DMS 273 treated with DMSO at 0.1 percent for 48 hours (cell line): ENCODE results near the gene GRM1.

Experiments used
- DNase-seq: peaks from one replicate; lab custom pipeline; 2025; lab: John Stamatoyannopoulos, UW

Gene GRM1

DNA sequence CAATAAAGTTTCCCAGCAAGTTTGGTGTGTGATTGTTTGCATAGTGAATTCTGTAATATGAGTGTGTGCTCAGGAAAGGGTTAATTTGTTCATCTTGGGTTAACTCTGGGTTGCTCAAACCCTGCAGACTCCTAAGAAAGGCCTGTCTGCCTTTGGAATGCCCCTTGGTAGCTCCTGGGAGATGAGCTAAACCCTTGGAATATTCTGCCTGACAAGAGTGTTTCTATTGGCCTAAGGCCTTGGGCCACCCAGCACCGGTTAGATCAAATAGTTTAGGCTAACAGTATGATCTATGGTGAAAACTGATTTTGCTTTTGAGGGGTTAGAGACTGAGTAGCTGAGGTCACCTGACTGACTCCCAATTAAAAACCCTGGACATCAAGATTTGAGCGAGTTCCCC, 248.3 kb downstream of the GRM1 start:
- DNase-seq = no peak

DNA sequence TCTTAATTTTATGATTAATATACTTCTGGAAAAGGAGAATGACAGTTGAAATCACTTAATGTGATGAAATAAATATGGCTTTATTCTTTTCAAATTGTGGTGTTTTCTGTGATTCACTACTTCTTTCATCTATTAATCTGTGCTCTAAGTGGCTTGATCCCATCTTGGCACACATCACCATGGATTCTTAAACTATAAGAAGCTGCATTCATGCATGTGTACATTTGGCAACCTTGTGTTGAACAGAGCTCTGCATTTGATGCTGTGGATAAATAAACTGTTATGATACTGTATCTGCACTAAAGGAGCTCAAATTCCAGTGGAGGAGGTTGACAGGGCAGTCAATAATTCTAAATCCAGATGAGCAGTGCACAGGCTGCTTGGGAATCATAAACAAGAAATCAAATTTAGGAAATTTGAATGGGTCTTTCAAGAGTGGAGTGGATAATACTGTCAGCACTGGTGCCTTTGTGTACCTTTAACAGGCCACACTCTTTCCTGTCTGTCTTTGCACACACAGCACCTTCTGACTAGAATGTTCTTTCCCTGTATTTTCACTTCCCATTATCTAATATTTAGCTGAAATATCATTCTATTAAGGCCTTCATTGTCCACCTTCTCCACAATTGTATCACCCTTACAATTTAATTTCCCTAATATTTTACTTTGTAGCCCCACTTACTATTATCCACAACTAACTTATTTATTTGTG, 252.9 kb downstream of the GRM1 start:
- DNase-seq = no peak

DNA sequence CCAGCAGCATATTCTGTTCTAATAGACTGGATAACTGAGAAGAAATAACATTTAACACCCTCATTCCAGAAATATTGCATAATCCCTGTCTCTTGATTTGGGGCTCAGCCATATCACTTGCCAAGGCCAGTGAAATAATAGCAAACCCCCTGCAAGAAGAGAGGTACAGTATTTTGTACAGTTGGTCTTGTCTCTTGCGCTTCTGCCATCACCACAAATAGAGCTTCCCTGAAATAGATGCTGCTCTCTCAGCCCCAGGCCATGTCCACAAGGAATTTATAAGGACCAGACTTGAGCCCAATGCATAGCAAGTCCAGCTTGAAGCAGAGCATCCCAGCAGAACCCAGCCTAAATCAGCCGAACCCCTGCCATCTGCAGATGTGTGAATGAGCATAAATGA, 254.0 kb downstream of the GRM1 start:
- no peak for DNase-seq

DNA sequence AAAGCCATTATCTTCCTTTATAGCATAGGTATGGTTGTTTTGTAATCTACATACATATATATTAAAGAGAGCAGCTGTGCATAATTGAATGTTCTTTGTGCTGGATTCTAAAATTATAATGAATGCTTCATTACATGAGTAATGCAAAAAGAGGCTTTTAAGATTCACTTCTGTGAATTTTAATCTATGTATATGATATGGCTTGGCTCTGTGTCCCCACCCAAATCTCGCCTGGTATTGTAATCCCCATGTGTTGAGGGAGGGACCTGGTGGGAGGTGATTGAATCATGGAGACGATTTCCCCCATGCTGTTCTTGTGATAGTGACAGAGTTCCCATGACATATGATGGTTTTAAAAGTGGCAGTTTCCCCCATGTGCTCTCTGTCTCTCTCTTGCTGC, 255.4 kb downstream of the GRM1 start:
- DNase-seq = no peak

DNA sequence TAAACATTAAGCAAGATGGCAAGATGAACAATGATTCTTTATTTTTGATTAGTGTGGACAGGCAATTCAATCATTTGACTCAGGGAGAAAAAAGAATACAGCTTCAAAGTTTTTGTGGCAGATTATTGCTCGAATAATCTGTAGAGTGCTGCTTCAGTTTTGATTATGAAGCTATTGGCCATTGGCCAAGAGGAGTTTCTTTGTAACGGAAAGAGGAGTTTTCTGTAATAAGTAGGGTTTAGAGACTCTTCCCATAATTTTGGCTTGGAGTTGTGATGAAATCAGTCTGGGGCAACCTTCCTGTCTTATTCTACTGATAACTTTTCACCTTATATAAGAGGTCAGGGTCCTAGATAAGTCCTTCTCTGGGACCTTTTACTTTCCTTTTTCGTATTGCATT, 258.1 kb downstream of the GRM1 start:
- DNase-seq = no peak

DNA sequence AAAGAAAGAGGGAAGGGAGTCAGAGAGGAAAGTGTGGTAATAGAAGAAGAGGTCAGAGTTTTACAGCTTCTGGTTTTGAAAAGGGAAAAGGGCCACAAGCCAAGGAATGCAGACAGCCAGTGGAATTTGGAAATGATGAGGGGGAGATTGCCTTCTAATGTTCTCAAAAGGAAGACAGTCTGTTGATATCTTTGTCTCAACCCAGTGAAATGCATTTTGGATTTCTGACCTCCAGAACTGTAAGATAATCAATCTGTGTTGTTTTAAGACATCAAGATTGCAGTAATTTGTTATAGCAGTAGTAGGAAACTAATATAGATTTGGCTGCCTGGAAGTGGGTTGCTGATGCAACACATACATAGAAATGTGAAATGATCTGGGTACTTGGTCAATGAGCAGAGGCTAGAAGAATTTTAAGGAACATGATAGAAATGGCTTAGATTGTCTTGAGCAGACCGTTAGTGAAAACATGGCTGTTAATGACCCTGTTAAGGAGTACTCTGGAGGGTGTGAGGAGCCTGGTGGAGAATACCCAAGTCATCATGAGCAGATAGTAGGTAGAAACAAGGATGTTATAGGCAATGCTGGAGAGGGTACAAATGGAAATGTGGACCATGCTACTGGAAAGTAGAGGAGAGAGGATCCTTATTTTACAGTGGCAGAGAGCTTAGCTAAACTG, 259.0 kb downstream of the GRM1 start:
- no peak for DNase-seq

DNA sequence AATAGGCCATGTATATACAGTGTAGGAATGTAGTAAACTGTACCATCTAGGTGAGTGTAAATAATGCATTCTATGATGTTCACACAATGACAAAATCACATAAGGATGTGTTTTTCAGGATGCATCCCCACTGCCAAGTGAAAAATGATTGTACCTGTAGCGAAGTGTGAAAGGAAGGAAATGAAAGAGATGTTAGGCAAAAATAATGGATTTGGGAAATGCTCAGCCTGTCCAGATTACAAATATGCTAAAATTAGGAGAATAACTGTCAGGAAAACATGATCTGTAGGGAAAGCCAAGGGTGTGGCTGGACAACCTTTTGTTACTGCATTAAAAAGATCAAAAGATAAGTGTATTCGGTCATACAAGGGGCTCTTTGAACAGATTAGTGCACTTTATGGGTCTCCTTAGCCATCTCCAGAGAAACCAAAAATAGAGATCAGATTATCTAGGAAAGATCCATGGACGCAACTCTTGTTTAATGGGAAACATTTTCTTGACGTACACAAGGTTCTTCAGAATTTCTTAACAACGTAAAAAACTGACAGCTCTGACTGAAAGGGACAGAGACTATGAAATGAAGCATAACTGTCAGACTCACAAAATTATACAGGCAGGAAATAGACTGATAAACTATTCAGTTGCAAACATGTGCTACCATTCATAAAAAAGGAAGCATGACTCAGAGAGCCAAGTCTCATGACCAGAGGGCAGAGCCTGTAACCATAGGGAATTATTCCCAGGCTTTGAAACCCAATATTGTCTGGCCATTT, 261.1 kb downstream of the GRM1 start:
- DNase-seq = no peak

DNA sequence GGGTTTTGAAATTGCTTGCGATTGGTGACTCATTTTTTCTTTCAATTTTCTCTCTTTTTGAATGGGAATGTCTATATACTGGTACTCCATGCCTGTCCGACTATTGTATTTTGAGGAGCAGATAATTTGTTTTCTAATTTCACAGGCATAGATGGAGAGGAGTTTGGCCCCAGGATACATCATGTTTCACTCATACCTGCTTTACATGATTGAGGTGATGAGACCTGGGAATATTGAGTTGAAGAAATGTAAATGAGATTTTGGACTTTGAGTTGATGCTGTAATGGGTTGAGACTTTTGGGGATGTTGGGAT, 261.7 kb downstream of the GRM1 start:
- no peak for DNase-seq

DNA sequence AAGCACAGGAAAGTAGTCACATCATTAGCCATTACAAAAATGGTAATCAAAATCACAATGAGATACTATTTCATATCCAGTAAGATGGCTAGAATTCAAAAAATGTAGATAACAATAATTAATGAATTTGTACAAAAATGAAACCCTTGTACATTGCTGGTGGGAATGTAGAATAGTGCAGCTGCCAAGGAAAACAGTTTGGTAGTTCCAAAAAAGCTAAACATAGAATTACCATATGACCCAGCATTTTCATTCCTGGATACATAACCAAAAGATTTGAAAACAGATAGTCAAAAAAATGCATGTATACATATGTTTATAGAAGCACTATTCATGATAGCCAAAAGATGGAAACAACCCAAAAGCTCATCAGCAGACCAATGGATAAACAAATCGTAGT, 263.6 kb downstream of the GRM1 start:
- no peak for DNase-seq

DNA sequence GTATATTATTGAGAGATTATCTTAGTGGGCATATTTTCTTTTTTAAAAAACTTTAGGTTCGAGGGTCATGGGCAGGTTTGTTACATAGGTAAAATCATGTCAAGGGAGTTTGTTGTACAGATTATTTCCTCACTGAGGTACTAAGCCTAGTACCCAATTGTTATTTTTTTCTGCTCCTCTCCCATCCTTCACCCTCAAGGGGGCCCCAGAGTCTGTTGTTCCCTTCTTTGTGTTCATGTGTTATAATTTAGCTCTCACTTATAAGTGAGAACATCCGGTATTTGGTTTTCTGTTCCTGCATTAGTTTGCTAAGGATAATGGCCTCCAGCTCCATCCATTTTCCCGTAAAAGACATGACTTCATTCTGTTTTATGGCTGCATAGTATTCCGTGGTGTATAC, 266.8 kb downstream of the GRM1 start:
- no peak for DNase-seq

DNA sequence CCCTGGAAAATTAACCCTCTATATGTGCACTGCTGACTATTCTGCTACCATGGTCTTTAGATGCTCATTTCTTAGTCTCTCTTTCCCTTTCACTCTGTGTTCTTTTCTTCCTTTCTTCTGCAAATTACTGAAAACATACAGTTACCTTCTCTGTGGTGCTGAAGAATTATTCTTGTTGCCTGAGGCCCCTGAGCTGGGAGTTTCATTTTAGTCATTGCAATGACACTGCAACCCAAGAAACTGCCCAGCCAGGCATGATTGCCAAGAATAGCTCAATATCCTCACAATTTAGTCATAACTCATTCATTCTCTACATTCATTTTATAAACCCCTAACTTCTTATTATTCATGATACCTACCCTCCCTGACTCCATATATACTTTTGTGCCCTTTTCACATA, 269.0 kb downstream of the GRM1 start:
- no peak for DNase-seq

DNA sequence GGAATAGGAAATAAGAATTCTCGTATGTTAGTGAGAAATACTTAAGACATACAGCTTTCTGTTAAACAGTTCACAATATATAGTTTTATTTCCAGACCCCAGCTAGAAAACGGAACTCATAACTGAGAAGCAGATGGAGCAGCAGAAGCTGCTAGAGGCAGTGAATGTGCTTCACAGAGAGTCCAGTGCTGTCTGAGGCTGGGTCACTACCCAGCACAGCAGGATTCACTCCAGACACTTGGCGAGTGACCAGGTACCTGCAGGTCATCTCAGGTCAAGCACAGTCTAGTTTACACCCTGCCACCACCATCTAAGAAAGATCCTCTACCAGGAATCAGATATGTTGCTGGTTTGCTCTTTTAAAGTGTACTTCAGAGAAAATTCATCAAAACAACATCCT, 271.7 kb downstream of the GRM1 start:
- no peak for DNase-seq

DNA sequence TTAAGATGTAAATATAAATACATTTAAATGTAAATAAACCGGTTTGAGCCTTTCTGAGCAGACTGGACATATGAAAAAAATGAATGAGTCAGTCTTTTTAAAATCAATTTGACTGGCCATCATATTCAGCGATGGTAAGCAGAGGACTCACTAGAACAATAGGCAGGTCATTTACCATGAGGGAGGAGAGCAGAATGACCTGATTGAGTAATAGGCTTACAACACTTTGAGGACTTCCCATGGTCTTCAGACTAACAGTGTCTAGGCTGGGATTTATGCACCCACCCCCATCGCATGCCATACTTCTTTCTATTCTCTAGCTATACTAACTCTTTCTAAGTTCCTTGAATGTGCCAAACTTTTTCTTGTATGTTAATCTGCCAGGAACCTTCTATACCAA, 272.9 kb downstream of the GRM1 start:
- no peak for DNase-seq

DNA sequence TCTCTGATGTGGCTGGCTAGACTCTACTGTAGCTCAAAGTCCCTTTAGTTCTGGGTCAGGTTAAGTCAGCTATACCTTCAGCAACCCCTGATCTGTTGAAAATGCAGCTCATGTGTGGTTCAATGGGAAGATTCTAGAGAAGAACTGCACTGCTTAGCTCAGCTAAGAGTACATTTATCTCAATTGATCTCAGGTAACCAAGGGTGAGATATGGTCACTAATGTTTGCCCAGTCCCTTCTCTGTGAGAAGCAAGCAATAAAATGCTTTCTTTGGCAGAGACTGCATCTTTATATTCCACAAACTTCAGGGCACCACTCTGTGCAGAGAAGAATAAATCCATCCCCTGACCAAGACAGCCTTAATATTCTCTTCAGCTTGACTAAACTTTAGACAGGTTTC, 274.1 kb downstream of the GRM1 start:
- DNase-seq = no peak

DNA sequence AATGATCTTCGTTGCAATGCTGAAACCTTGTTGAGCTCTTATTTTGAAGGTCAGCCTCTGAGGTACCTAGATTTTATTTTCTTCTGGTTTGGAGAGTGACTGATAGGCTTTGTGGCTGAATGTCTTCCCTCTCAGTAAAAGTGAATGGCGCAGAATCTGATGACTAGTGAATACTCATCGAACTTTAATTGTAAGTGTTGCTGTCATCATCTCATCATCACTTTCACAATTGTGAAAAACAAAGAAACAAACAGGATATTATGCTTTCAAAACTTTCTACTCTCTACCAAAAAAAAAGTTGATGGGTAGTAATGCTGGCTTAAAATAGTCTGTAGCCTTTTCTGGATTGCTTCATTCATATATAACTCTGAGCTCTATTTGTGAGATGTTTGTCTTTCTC, 275.3 kb downstream of the GRM1 start:
- no peak for DNase-seq

DNA sequence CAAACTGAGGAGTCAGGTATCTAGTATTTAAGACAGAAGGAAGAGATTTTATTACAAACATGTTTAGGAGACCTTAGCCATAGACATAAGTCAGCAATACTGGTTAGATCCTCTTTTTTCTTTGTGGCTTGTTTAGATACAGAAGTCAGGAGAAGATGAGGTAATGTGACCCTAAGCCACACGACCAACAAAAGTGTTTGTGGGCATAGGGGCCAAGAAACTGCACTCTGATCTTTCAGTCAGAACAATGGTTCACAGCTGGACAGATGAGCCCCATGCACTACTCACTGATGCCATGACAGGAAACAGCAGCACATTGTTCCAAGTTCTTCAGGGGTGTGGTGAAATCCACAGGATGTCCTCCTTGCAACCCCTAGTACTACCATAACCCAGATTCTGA, 276.2 kb downstream of the GRM1 start:
- no peak for DNase-seq

DNA sequence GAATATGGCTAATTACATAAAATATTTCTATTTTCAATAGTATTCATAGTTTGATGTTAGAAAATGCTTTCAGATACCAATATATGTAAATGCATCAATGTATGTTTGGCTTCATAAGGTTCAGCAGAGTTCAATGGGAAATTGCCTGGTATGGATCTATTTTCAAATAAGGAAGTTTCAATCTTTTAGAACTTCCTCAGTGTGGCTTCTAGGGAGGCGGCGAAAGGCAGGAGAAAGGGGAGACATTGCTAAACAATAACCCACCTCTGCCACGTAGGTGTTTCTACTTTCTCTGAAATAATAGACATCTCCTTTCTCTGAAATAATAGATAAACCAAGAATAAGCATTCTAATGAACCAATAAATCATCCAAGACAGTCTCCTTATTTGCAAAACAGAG, 277.1 kb downstream of the GRM1 start:
- no peak for DNase-seq

DNA sequence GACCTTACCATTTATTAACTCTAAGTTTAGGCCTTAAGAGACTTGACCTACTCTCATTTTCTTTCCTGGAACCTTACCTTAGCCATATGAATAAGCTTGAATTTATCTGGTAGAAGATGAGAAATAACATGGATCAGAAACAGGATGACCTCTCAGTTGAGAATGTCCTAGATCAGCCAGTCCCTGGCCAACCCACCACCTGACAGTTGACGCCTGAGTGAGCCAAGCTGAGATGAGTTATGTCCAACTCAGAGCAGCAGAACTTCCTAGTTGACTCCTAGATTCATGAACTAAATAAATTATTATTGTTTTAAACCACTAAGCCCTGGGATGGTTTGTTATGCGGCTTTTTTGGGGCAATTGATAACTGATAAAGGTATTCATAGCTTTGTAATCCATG, 281.8 kb downstream of the GRM1 start:
- no peak for DNase-seq

DNA sequence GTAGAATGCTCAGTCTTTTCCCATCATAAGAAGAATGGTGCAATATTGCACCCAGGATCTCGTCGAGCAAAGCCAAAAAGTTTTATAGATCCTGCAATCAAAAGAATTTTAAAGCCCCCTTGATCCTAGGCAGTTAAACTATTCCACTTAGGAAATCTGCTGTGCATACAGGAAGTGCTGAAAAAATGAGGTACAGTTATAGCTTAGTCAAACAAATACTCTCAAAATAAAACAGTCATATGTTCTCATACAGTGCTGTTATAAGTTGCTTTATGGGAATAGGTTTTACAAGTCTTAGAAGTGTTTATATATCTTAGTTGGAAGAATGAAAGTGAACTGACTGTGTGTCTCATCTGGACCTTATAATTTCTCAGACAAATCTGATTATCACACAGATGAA, 282.2 kb downstream of the GRM1 start:
- no peak for DNase-seq

DNA sequence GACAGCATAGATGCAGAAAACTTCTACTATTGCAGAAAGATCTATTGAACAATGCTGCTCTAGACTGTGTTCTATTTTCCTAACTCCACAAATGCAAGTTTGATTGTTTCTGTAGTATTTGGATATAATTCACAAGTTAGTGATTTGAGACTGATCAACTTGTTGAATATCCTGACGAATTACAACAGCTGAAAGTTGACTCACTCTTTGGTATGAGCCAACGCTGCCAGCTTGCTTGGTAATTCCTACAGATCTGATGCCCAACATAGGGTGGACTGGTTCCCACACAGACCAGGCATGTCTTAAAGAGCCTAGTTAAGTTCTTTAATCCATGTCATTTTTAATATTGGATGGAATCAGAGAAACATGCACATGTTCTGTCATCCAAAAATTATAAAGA, 283.7 kb downstream of the GRM1 start:
- DNase-seq = no peak

DNA sequence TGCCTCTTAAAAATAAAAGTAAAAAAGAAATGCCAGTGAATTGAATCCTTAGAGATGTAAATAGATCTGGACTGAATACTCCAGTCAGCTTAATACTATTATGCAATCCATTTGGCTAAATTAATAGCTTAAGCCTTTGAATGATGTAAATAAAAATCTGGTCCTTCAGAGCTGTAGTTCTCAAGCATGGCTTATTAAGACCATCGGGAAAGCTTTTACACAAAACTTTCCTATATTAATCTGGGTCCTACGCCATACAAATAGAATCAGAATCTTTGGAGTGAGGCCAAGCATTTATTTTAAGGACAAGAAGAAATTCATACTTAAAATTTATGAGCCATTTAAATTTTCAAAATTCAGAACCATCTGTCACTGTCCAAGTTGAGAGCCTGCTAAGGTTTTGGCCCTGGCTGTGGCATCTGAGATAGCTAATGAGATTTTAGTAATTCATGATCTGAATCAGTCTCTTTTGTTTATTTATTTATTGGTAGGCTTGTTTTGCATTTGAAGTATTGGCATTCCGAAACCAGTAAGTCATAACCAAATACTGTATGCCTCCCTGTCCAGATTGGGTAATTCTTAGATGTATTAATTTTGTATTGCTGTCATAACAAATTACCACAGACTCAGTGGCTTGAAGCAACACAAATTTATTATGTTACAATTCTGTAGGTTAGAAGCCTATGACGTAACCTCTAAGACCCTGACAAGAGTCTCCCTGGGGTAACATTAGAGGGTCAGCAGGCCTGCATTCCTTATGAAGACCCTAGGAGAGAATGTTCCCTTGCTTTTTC, 286.7 kb downstream of the GRM1 start:
- DNase-seq = no peak

DNA sequence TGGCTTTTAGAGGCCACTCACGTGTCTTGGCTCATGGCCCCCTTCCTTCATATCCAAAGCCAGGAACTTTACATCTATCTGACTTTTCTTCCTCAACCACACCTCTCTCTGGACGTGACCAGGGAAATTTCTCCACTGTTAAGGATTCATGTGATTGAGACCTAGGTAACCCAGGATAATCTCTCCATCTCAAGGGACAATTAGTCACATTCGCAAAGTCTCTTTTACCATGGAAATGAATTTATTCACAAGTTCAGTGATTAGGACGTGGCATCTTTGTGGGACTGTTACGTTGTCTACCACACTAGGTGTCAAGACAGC, 287.3 kb downstream of the GRM1 start:
- no peak for DNase-seq

DNA sequence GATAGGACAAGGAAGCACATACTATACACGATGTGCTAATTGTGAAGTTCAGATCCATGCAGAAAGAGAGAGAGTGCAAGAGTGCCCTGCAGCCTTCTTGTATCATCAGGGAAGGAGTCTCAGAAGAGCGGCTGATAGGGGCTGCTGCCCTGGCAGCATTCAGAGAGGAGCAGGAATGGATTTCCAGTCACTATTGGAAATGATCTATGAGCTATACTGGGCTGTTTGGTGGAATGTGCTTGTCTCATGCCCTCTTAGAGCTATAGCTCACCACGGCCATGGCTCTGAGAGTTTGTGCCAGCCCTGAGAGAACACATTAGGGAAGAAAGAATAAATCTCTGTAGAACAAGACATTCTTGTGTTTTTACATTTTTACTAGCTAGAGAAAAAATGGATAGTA, 302.2 kb downstream of the GRM1 start:
- DNase-seq = no peak
